HG03066 (cell line): ENCODE results near the gene ZFAND6.

Experiments used
- ATAC-seq: cut with Tn5 transposase; IDR thresholded peaks from one replicate; pipeline ENCODE4 v1.9.1; 2021; ENCODE audit warnings: low read depth; ENCODE audit not compliant: unreplicated experiment

ZFAND6 gene

DNA sequence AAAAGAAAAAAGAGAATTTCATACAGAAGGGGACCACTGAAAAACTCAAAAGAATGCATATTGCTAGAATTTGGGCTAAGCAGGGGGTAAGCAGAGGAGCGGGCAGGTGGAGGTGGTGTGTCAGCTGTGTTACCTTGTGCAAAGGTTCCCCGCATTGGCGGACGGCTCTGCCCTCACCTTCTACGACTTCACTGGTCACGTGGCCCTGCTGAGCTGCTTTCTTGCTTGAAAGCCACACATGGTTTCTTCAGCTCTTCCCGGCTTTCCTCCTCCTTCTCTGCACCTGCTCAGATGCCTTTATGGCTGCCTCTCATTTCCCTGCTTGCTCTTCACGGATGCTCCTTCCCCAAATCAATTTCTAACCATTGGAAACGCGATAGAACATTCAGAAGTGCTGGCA is 123.8 kb downstream of the ZFAND6 start:
- ATAC-seq, result no peak

- ATAC-seq, result no peak
Measured at GRCh38 chr15:80183886-80184285, 124.4 kb downstream of the ZFAND6 start.

DNA sequence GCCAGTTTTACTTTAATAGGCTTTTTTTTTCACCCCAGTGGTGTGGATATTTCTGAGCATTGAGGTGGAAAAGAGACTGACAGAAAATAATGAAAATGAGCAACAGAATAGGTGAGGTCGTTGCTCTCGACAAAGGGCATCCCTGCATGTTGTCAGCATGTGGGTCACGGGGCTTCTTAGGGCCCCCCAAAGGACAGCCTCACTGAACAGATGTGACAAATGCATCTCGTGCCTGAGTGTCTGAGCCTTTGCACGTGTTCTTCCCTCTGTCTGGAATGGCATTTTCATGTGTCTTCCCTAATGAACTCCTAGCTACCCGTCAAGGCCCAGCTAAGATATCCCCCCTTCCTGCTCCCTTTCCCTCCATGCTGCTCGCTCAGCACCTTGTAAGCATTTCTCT is 125.1 kb downstream of the ZFAND6 start:
- ATAC-seq, result no peak

DNA sequence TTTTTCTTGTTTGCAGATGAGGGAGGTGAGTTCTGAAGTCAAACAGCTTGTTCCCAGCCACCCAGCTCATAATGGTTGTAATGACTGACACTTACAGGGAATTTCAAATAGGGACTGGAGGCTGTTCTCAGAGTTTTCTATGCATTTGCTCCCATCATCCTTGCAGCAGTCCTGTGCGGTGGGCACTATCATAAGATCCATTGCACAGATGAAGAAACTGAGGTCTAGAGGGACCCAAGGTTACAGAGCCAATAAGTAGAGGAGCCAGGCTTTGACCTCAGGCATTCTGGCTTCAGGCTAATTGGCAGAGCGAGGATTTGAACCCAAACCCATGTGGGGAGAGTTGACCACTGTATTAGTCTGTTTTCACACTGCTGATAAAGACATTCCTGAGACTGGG is 125.7 kb downstream of the ZFAND6 start:
- no peak for ATAC-seq

- no peak for ATAC-seq
Measured at GRCh38 chr15:80186066-80186465, 126.6 kb downstream of the ZFAND6 start.

DNA sequence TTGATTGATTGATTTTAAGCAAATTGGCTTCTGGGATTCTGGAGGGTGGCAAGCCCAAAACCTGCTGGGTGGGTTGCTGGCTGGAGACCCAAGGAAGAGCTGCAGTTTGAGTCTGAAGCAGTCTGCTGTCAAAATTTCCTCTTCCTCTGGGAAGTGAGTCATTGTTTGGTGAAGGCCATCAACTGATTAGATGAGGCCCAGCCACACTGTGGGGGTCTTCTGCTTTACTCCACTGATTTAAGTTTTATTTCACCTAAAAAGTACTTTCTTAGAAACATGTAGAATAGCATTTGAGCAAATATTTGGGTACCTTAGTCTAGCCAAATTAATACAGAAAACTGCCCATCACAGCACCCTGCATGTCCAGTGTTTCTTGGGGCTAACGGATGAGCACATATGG is 127.1 kb downstream of the ZFAND6 start:
- no peak for ATAC-seq
